Measurements from ENCODE around the gene C20orf173. TPM values are rescaled to one million over a fixed set of nuclear protein-coding genes. Genes with fewer than 3 reads are reported as not detected.
A peak's percentile ranks its signal among the peaks of the same experiment; 100 is the strongest.

C20orf173 gene
- total and polyA plus RNA-seq, 2 donors (not counting 1 experiment from before 2014, with no cell fraction given) = not detected

GRCh38 chr20:35502352-35502751 lies 27.1 kb downstream of the C20orf173 start:
- no peak overlapping the region for H3K9ac ChIP-seq (ENCODE audit: insufficient read depth, low read length)
- H3K36me3 ChIP-seq (ENCODE audit: control insufficient read depth, insufficient read depth, low read length) = peaks cover 37% of the 10 kb centered on the region
- no peaks in the 10 kb centered on the region for H3K27me3 ChIP-seq (ENCODE audit: control insufficient read depth, insufficient read depth, low read length)
- no peak for DNase-seq (ENCODE audit: low read depth in 2 of 2)
- no peak overlapping the region for H3K4me3 ChIP-seq (replicated peaks in 1 of 4; ENCODE audit: control extremely low read depth in 1 of 4, insufficient read depth in 1 of 4, low read depth in 3 of 4, low read length in 4 of 4)
- no peaks in the 10 kb centered on the region for H3K79me2 ChIP-seq (ENCODE audit: control insufficient read depth, insufficient read depth, low read length)
- H3K4me1 ChIP-seq (ENCODE audit: control insufficient read depth, extremely low read depth, insufficient read depth, low read length) = no peaks in the 10 kb centered on the region
- no peak overlapping the region for H3K4me2 ChIP-seq (ENCODE audit: extremely low read depth, insufficient read depth, low read length)
- TF ChIP-seq CTCF (conservative IDR thresholded peaks at IDR 0.05 in 1 of 2, IDR thresholded peaks at IDR 0.05 in 1 of 2; ENCODE audit: low read depth in 1 of 2, low read length in 2 of 2) (no peak), EZH2 (IDR thresholded peaks at IDR 0.05; ENCODE audit: low read length, missing control alignments) (no peak)
- no peaks in the 10 kb centered on the region for H3K9me3 ChIP-seq (ENCODE audit: control insufficient read depth, insufficient read depth, low read depth, low read length)
- H2AFZ ChIP-seq (ENCODE audit: low read length) = no peak overlapping the region
- H3K27ac ChIP-seq (ENCODE audit: insufficient read depth, low read length) = no peak overlapping the region
- no peaks in the 10 kb centered on the region for H4K20me1 ChIP-seq (ENCODE audit: control insufficient read depth, extremely low read depth, insufficient read depth, low read length)

- no peak overlapping the region for H3K4me2 ChIP-seq (ENCODE audit: extremely low read depth, insufficient read depth, low read length)
- DNase-seq (ENCODE audit: low read depth in 2 of 2) = no peak
- no peak overlapping the region for H2AFZ ChIP-seq (ENCODE audit: low read length)
- no peak overlapping the region for H3K9ac ChIP-seq (ENCODE audit: insufficient read depth, low read length)
- H3K79me2 ChIP-seq (ENCODE audit: control insufficient read depth, insufficient read depth, low read length) = no peaks in the 10 kb centered on the region
- H4K20me1 ChIP-seq (ENCODE audit: control insufficient read depth, extremely low read depth, insufficient read depth, low read length) = no peaks in the 10 kb centered on the region
- TF ChIP-seq EZH2 (IDR thresholded peaks at IDR 0.05; ENCODE audit: low read length, missing control alignments) (no peak), CTCF (conservative IDR thresholded peaks at IDR 0.05 in 1 of 2, IDR thresholded peaks at IDR 0.05 in 1 of 2; ENCODE audit: low read depth in 1 of 2, low read length in 2 of 2) (no peak)
- no peaks in the 10 kb centered on the region for H3K27me3 ChIP-seq (ENCODE audit: control insufficient read depth, insufficient read depth, low read length)
- H3K36me3 ChIP-seq (ENCODE audit: control insufficient read depth, insufficient read depth, low read length) = peaks cover 41% of the 10 kb centered on the region
- H3K4me3 ChIP-seq (replicated peaks in 1 of 4; ENCODE audit: control extremely low read depth in 1 of 4, insufficient read depth in 1 of 4, low read depth in 3 of 4, low read length in 4 of 4) = no peak overlapping the region
- H3K27ac ChIP-seq (ENCODE audit: insufficient read depth, low read length) = no peak overlapping the region
- no peaks in the 10 kb centered on the region for H3K9me3 ChIP-seq (ENCODE audit: control insufficient read depth, insufficient read depth, low read depth, low read length)
- peaks cover 2% of the 10 kb centered on the region for H3K4me1 ChIP-seq (ENCODE audit: control insufficient read depth, extremely low read depth, insufficient read depth, low read length)
Measured at GRCh38 chr20:35499271-35499670, 30.2 kb downstream of the C20orf173 start.

DNA sequence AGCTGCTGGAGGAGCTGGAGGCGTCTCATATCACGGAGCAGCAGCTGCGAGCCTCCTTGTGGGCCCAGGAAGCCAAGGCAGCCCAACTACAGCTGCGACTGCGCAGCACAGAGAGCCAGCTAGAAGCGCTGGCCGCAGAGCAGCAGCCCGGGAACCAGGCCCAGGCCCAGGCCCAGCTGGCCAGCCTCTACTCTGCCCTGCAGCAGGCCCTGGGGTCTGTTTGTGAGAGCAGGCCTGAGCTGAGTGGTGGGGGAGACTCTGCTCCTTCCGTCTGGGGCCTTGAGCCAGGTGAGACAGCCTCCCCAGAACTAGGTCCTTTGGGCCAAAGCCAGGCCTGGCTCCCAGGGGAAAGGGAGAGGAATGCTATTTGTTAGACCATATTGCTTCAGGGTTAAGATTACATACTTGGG lies 31.7 kb downstream of the C20orf173 start:
- no peak for TF ChIP-seq CTCF (conservative IDR thresholded peaks at IDR 0.05 in 1 of 2, IDR thresholded peaks at IDR 0.05 in 1 of 2; ENCODE audit: low read depth in 1 of 2, low read length in 2 of 2)
- no peak for TF ChIP-seq EZH2 (IDR thresholded peaks at IDR 0.05; ENCODE audit: low read length, missing control alignments)
- no peak overlapping the region for H3K27ac ChIP-seq (ENCODE audit: insufficient read depth, low read length)
- peaks cover 2% of the 10 kb centered on the region for H3K4me1 ChIP-seq (ENCODE audit: control insufficient read depth, extremely low read depth, insufficient read depth, low read length)
- H4K20me1 ChIP-seq (ENCODE audit: control insufficient read depth, extremely low read depth, insufficient read depth, low read length) = no peaks in the 10 kb centered on the region
- no peaks in the 10 kb centered on the region for H3K79me2 ChIP-seq (ENCODE audit: control insufficient read depth, insufficient read depth, low read length)
- no peak overlapping the region for H3K4me2 ChIP-seq (ENCODE audit: extremely low read depth, insufficient read depth, low read length)
- DNase-seq (ENCODE audit: low read depth in 2 of 2) = peak in 1 of 2 donors; percentile 50
- no peak overlapping the region for H3K4me3 ChIP-seq (replicated peaks in 1 of 4; ENCODE audit: control extremely low read depth in 1 of 4, insufficient read depth in 1 of 4, low read depth in 3 of 4, low read length in 4 of 4)
- peaks cover 36% of the 10 kb centered on the region for H3K36me3 ChIP-seq (ENCODE audit: control insufficient read depth, insufficient read depth, low read length)
- H3K27me3 ChIP-seq (ENCODE audit: control insufficient read depth, insufficient read depth, low read length) = no peaks in the 10 kb centered on the region
- no peak overlapping the region for H3K9ac ChIP-seq (ENCODE audit: insufficient read depth, low read length)
- no peaks in the 10 kb centered on the region for H3K9me3 ChIP-seq (ENCODE audit: control insufficient read depth, insufficient read depth, low read depth, low read length)
- no peak overlapping the region for H2AFZ ChIP-seq (ENCODE audit: low read length)

Data from fibroblast of lung (primary cell).